Measurements from ENCODE around the gene TSPAN9. TPM values are rescaled to one million over a fixed set of nuclear protein-coding genes. Genes with fewer than 3 reads are reported as not detected.

The TSPAN9 gene
- total RNA-seq, 1 experiment from 2014 or later, result 35.5 TPM

DNA sequence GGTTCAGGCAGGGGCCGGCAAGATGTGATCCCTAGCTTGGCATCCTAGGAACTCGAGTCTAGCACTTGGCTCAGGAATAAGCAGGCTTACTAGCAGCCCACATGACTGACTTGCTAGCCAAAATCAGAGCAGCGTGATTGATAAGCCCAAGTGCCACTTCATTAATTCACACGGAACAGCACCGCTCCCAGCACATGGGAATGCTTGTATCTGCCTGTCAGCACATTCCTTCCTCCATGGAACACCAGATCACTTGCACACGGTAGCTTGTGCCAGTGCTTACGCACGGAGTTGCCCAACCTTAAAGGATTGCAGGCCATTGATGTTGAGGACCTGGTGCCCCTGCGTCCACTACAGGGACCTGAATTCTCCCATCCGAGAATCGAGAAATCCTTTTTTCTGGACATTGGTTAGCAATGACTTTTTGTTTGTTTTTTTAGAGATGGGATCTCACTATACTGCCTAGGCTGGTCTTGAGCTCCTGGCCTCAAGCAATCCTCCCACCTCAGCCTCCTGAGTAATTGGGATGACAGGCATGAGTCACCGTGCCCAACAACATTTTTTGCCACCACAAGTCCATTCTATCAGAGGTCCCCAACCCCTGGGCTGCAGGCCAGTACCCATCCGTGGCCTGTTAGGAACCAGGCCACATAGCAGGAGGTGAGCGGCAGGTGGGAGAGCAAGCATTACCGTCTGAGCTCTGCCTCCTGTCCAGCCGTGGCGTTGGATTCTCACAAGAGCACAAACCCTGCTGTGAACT lies 30.6 kb upstream of the TSPAN9 start:
- H3K4me1 ChIP-seq (ENCODE audit: insufficient read depth, low read length, poor library complexity, severe bottlenecking), result peaks cover 8% of the 10 kb centered on the region
- no peaks in the 10 kb centered on the region for H3K27me3 ChIP-seq (replicated peaks; ENCODE audit: insufficient read depth, low read depth, low read length, poor library complexity)
- no TSS peak for BruUV-seq (replicated peaks)
- no peak for DNase-seq (ENCODE audit: low spot score)
- ChIA-PET CTCF (no interaction called here), POLR2A (ENCODE audit: low non-redundant PET) (no interaction called here)
- no peak overlapping the region for H3K4me3 ChIP-seq (ENCODE audit: low read depth, low read length, poor library complexity, severe bottlenecking)
- no peak for TF ChIP-seq EZH2 (IDR thresholded peaks at IDR 0.05; ENCODE audit: borderline replicate concordance, low read depth, low read length, poor library complexity, severe bottlenecking)
- TF ChIP-seq, protein P1, sequence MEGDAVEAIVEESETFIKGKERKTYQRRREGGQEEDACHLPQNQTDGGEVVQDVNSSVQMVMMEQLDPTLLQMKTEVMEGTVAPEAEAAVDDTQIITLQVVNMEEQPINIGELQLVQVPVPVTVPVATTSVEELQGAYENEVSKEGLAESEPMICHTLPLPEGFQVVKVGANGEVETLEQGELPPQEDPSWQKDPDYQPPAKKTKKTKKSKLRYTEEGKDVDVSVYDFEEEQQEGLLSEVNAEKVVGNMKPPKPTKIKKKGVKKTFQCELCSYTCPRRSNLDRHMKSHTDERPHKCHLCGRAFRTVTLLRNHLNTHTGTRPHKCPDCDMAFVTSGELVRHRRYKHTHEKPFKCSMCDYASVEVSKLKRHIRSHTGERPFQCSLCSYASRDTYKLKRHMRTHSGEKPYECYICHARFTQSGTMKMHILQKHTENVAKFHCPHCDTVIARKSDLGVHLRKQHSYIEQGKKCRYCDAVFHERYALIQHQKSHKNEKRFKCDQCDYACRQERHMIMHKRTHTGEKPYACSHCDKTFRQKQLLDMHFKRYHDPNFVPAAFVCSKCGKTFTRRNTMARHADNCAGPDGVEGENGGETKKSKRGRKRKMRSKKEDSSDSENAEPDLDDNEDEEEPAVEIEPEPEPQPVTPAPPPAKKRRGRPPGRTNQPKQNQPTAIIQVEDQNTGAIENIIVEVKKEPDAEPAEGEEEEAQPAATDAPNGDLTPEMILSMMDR (conservative IDR thresholded peaks at IDR 0.05; ENCODE audit: low read depth, low read length), result no peak
- H3K27ac ChIP-seq (ENCODE audit: low read depth, low read length, poor library complexity, severe bottlenecking), result no peak overlapping the region
- intact Hi-C loops (cut with micrococcal nuclease; ENCODE audit: unreplicated experiment), result no loop called here
- H3K9me3 ChIP-seq (ENCODE audit: low read depth, low read length, poor library complexity, severe bottlenecking), result no peaks in the 10 kb centered on the region
- H3K36me3 ChIP-seq (ENCODE audit: insufficient read depth, low read length, poor library complexity, severe bottlenecking), result no peaks in the 10 kb centered on the region

DNA sequence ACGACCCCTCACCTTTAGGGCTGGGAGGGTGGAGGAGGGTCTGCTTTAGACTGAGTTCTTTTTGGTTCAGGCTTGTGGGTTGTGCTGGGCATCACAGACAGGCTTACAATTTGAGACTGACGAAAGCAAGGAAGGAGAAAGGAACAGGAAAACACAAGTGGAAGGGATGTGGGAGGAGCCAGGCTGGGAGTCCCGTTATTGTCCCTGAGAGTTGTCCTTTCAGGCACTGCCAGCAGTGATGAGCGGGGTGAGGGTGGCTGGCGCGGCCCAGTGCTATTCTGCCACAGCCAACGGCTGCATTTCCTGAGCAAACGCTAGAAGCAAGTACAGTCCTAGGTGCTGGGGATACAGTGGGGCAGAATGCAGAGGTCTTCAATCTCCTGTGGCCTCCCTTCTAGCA lies 29.2 kb upstream of the TSPAN9 start:
- H3K27ac ChIP-seq (ENCODE audit: low read depth, low read length, poor library complexity, severe bottlenecking), result no peak overlapping the region
- H3K27me3 ChIP-seq (replicated peaks; ENCODE audit: insufficient read depth, low read depth, low read length, poor library complexity), result no peaks in the 10 kb centered on the region
- intact Hi-C loops (cut with micrococcal nuclease; ENCODE audit: unreplicated experiment), result no loop called here
- H3K9me3 ChIP-seq (ENCODE audit: low read depth, low read length, poor library complexity, severe bottlenecking), result no peaks in the 10 kb centered on the region
- peaks cover 8% of the 10 kb centered on the region for H3K4me1 ChIP-seq (ENCODE audit: insufficient read depth, low read length, poor library complexity, severe bottlenecking)
- CTCF ChIA-PET, result no interaction called here
- no peak overlapping the region for H3K4me3 ChIP-seq (ENCODE audit: low read depth, low read length, poor library complexity, severe bottlenecking)
- POLR2A ChIA-PET (ENCODE audit: low non-redundant PET), result no interaction called here
- no TSS peak for BruUV-seq (replicated peaks)
- peak; percentile 21 for DNase-seq (ENCODE audit: low spot score)
- TF ChIP-seq, protein P1 (conservative IDR thresholded peaks at IDR 0.05; ENCODE audit: low read depth, low read length), result no peak
- TF ChIP-seq EZH2 (IDR thresholded peaks at IDR 0.05; ENCODE audit: borderline replicate concordance, low read depth, low read length, poor library complexity, severe bottlenecking), result no peak
- no peaks in the 10 kb centered on the region for H3K36me3 ChIP-seq (ENCODE audit: insufficient read depth, low read length, poor library complexity, severe bottlenecking)

DNA sequence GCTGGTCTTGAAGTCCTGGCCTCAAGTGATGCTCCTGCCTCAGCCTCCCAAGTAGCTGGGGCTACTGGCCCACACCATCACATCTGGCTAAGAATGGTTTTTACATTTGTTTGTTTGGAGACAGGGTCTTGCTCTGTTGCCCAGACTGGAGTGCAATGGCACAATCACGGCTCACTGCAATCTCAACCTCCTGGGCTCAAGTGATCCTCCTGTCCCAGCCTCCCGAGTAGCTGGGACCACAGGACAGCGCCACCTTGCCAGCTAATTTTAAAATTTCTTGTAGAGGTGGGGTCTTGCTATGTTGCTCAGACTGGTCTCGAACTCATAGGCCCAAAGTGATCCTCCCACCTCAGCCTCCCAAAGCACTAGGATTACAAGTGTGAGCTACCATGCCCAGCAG lies 28.6 kb upstream of the TSPAN9 start:
- CTCF ChIA-PET, result no interaction called here
- no TSS peak for BruUV-seq (replicated peaks)
- H3K4me1 ChIP-seq (ENCODE audit: insufficient read depth, low read length, poor library complexity, severe bottlenecking), result peaks cover 8% of the 10 kb centered on the region
- POLR2A ChIA-PET (ENCODE audit: low non-redundant PET), result no interaction called here
- no peak overlapping the region for H3K4me3 ChIP-seq (ENCODE audit: low read depth, low read length, poor library complexity, severe bottlenecking)
- no peaks in the 10 kb centered on the region for H3K27me3 ChIP-seq (replicated peaks; ENCODE audit: insufficient read depth, low read depth, low read length, poor library complexity)
- no peak for DNase-seq (ENCODE audit: low spot score)
- TF ChIP-seq EZH2 (IDR thresholded peaks at IDR 0.05; ENCODE audit: borderline replicate concordance, low read depth, low read length, poor library complexity, severe bottlenecking), result no peak
- TF ChIP-seq, protein P1 (conservative IDR thresholded peaks at IDR 0.05; ENCODE audit: low read depth, low read length), result no peak
- no peaks in the 10 kb centered on the region for H3K36me3 ChIP-seq (ENCODE audit: insufficient read depth, low read length, poor library complexity, severe bottlenecking)
- H3K27ac ChIP-seq (ENCODE audit: low read depth, low read length, poor library complexity, severe bottlenecking), result no peak overlapping the region
- intact Hi-C loops (cut with micrococcal nuclease; ENCODE audit: unreplicated experiment), result no loop called here
- H3K9me3 ChIP-seq (ENCODE audit: low read depth, low read length, poor library complexity, severe bottlenecking), result no peaks in the 10 kb centered on the region
